Testis (tissue), 3 donors: ENCODE measurements around the gene POU6F2. TPM values are rescaled to one million over a fixed set of nuclear protein-coding genes. Genes with fewer than 3 reads are reported as not detected.

Experiments
- DNase-seq: peaks from one replicate; pipeline ENCODE4 v3.0.0-alpha.2; 2019
- H3K27ac ChIP-seq, 2 donors: fragments of 200-600 bp; sonication (generic); one replicate each; pipeline ENCODE4 v1.5.1; 2019
- H3K27me3 ChIP-seq: fragments of 200-600 bp; sonication (generic); one replicate; pipeline ENCODE4 v1.5.1; 2019
- H3K36me3 ChIP-seq: fragments of 200-600 bp; sonication (generic); one replicate; pipeline ENCODE4 v1.5.1; 2017; ENCODE audit warnings: low read depth; ENCODE audit errors: missing control alignments
- H3K4me1 ChIP-seq: fragments of 200-600 bp; sonication (generic); one replicate; pipeline ENCODE4 v1.5.1; 2019
- H3K4me3 ChIP-seq, 2 donors: fragments of 200-600 bp; sonication (generic); one replicate each; pipeline ENCODE4 v1.5.1; 2017 to 2019
- H3K9me3 ChIP-seq: fragments of 200-600 bp; sonication (generic); one replicate; pipeline ENCODE4 v1.5.1; 2017
- POLR2A ChIP-seq: fragments of 450-650 bp; IDR thresholded peaks from one replicate; pipeline ENCODE4 v1.6.1; 2017; ENCODE audit warnings: antibody characterized with exemption, mild to moderate bottlenecking, moderate library complexity
- WGBS, 2 donors: methylation state at CpG; one replicate each; pipeline ENCODE4 v1.1.5; 2018; 5-methylcytosine and 5-hydroxymethylcytosine counted together
- intact Hi-C: fragments of 100-400 bp; cut with DNase I; formaldehyde crosslinking; loops from one replicate; pipeline ENCODE4 v1.15.1; 2023; ENCODE audit warnings: low total_unique reads
- polyA plus RNA-seq: library from polyadenylated mRNA; stranded (reverse); fragments of 350-450 nt; fragmentation: Illumina TruSeq; extraction: RNeasy Lipid Tissue Mini Kit (QIAGEN cat#74804); gene quantifications from one replicate; pipeline ENCODE4 v1.2.3, GENCODE V29; 2014; ENCODE audit warnings: low read depth, low replicate concordance; ENCODE audit not compliant: insufficient read depth
- total RNA-seq, 2 donors: library from RNA; depleted of rRNA; stranded (reverse); fragments of >200 nt; gene quantifications; one replicate each; pipeline ENCODE4 v1.2.3, GENCODE V29; 2016
- TF ChIP-seq, protein P1 (sequence below), 3 experiments: fragments of 450-650 bp in 2 of 3; fragments of 200-600 bp in 1 of 3; sonication (generic) in 1 of 3; IDR thresholded peaks; one replicate each; pipeline ENCODE4 v1.5.1; 2016 to 2019; ENCODE audit warnings: antibody characterized with exemption in 3 of 3, mild to moderate bottlenecking in 2 of 3, moderate library complexity in 1 of 3

Gene POU6F2
- total and polyA plus RNA-seq, 3 donors from 2014 or later = 1.3 to 3.4 (median 1.7) TPM

DNA sequence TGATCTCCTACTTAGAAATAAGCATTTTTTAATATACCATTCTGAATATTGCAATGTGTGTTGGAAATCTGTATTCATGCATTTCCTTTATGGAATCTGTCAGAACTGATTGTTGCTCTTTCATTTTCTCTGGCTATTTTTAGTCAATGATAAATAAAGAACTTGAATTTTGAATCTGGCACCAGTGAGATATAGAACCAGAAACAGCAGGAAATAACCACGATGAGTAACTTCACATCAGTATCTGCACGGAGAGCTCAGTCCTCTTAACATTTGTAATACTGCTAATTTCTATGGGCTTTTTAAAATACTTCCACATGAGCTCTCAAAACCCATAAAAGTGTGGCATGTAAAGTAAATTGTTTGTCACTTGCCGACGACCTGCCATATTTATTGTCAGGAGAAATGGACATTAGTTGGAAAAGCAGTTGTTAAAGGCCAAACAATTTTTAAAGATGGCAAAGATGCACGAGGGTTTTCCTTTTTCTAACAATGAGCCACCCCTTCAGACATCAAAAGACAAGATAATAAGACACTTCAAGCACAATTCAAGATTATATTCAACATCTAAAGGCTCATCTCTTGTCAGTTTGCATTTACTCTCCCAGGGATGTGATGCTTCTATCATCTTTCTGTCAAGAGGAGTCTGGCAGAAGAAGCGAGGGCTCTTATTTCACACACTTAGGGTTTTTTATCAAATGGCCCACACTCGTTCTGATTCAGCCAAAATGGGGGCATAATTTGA, 118.3 kb downstream of the POU6F2 start:
- H3K9me3 ChIP-seq = no peaks in the 10 kb centered on the region
- no peaks in the 10 kb centered on the region for H3K27me3 ChIP-seq
- H3K27ac ChIP-seq = no peak overlapping the region
- no peak for DNase-seq
- TF ChIP-seq, protein P1, sequence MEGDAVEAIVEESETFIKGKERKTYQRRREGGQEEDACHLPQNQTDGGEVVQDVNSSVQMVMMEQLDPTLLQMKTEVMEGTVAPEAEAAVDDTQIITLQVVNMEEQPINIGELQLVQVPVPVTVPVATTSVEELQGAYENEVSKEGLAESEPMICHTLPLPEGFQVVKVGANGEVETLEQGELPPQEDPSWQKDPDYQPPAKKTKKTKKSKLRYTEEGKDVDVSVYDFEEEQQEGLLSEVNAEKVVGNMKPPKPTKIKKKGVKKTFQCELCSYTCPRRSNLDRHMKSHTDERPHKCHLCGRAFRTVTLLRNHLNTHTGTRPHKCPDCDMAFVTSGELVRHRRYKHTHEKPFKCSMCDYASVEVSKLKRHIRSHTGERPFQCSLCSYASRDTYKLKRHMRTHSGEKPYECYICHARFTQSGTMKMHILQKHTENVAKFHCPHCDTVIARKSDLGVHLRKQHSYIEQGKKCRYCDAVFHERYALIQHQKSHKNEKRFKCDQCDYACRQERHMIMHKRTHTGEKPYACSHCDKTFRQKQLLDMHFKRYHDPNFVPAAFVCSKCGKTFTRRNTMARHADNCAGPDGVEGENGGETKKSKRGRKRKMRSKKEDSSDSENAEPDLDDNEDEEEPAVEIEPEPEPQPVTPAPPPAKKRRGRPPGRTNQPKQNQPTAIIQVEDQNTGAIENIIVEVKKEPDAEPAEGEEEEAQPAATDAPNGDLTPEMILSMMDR (IDR thresholded peaks at IDR 0.05) = no peak
- TF ChIP-seq POLR2A = no peak
- no peak overlapping the region for H3K4me3 ChIP-seq
- H3K4me1 ChIP-seq = no peaks in the 10 kb centered on the region
- WGBS, 2 donors = 69 to 75% methylated on average over 7 of the region's 7 CpGs
- intact Hi-C loops = no loop called here
- no peaks in the 10 kb centered on the region for H3K36me3 ChIP-seq

DNA sequence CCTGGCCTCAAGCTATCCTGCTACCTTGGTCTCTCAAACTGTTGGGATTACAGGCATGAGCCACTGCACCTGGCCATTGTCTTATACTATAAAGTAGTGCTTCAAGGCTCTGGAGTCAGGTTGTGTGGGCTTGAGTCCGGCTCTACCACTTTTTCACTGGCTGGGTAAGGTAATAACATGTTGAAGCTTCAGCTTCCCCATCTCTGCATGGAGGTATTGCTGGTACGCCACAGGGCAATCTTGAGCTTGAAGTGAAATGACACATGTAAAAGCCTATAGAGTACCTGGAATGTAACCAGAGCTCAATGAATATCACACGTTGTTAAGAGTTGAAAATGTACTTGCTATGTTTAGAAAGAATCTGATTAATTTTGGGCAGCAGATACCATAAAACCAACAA, 120.8 kb downstream of the POU6F2 start:
- Histone ChIP-seq H3K27ac (no peak overlapping the region), H3K4me3 (no peak overlapping the region), H3K27me3 (no peaks in the 10 kb centered on the region), H3K9me3 (no peaks in the 10 kb centered on the region), H3K4me1 (no peaks in the 10 kb centered on the region), H3K36me3 (no peaks in the 10 kb centered on the region)
- DNase-seq = no peak
- intact Hi-C loops = no loop called here
- TF ChIP-seq, protein P1 (IDR thresholded peaks at IDR 0.05) = no peak
- TF ChIP-seq POLR2A = no peak
- 90% methylated on average over 3 of the region's 3 CpGs for WGBS, 2 donors

- Histone ChIP-seq H3K27ac (no peak overlapping the region), H3K36me3 (no peaks in the 10 kb centered on the region), H3K9me3 (no peaks in the 10 kb centered on the region), H3K4me3 (no peak overlapping the region), H3K4me1 (no peaks in the 10 kb centered on the region), H3K27me3 (no peaks in the 10 kb centered on the region)
- 81 to 84% methylated on average over 3 of the region's 3 CpGs for WGBS, 2 donors
- no peak for DNase-seq
- intact Hi-C loops = no loop called here
- no peak for TF ChIP-seq POLR2A
- TF ChIP-seq, protein P1 (IDR thresholded peaks at IDR 0.05) = no peak
Observed at GRCh38 chr7:39099146-39099545, 121.4 kb downstream of the POU6F2 start.

DNA sequence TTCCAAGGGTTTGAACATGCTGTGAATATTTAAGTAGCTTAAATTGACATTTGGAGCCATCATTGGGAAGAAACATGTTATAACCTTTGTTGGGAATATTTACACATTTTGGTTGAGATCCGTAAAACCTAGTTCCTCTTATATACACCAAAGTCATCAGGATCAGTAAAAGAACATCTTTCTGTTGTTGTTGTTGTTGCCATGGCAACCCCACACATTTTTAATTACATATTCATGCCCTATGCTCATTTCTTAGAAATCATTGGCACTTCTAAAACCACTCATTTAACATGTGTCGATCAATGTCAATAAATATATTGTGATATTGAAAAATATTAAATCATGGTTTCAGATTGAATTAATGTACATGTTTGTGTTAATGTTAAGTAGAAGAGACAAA, 122.6 kb downstream of the POU6F2 start:
- Histone ChIP-seq H3K27ac (no peak overlapping the region), H3K4me3 (no peak overlapping the region), H3K36me3 (no peaks in the 10 kb centered on the region), H3K27me3 (no peaks in the 10 kb centered on the region), H3K4me1 (no peaks in the 10 kb centered on the region), H3K9me3 (no peaks in the 10 kb centered on the region)
- 92 to 93% methylated on average over 2 of the region's 2 CpGs for WGBS, 2 donors
- TF ChIP-seq, protein P1 (IDR thresholded peaks at IDR 0.05) = no peak
- TF ChIP-seq POLR2A = no peak
- no peak for DNase-seq
- intact Hi-C loops = no loop called here

GRCh38 chr7:39102234-39102633, 124.5 kb downstream of the POU6F2 start:
- DNase-seq = no peak
- no peak for TF ChIP-seq POLR2A
- TF ChIP-seq, protein P1 (IDR thresholded peaks at IDR 0.05) = no peak

More at GRCh38 chr7:39102234-39102633, 124.5 kb downstream of the POU6F2 start:
- H3K27ac ChIP-seq = no peak overlapping the region
- no peaks in the 10 kb centered on the region for H3K36me3 ChIP-seq
- H3K4me1 ChIP-seq = no peaks in the 10 kb centered on the region
- 61 to 81% methylated on average over 2 of the region's 2 CpGs for WGBS, 2 donors
- H3K4me3 ChIP-seq = no peak overlapping the region
- no peaks in the 10 kb centered on the region for H3K27me3 ChIP-seq
- H3K9me3 ChIP-seq = no peaks in the 10 kb centered on the region
- intact Hi-C loops = no loop called here
